MM.1S (cell line): ENCODE data around the gene ATP9A.

Experiments
- EZH2 ChIP-seq: fragments of 300-600 bp; sonication (generic); optimal IDR thresholded peaks from 2 replicates; pipeline ENCODE3; 2017; ENCODE audit warnings: low read depth, mild to moderate bottlenecking, antibody characterized with exemption, low read length, mixed read lengths
- EZH2phosphoT487 ChIP-seq: fragments of 300-600 bp; sonication (generic); IDR thresholded peaks from 2 replicates; pipeline ENCODE4 v1.6.1; 2018; ENCODE audit warnings: antibody characterized with exemption, low read length
- TF ChIP-seq, protein P1 (sequence below): fragments of 300-600 bp; sonication (generic); IDR thresholded peaks from 2 replicates; pipeline ENCODE4 v1.5.1; 2016; ENCODE audit warnings: antibody characterized with exemption, low read length, mixed read lengths

DNA sequence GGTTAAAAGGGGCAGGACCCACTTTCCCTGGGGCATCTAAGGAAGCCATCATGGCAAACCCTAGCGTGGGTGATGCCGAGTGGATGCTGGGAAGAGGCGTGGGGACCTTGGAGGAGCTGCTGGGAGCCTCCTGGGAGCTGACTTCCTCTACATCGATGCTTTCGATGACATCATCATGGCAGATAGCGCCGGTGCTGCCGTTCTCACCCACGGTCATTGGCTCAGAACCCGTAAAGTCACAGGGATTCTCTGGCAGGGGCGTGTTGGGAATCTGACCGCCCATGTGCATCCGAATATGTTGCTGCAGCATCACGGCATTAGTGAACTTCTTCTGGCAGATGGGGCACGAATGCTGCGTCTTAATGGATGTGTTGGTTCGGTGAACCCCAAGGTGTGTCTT is 22.1 kb upstream of the ATP9A start:
- TF ChIP-seq, protein P1, sequence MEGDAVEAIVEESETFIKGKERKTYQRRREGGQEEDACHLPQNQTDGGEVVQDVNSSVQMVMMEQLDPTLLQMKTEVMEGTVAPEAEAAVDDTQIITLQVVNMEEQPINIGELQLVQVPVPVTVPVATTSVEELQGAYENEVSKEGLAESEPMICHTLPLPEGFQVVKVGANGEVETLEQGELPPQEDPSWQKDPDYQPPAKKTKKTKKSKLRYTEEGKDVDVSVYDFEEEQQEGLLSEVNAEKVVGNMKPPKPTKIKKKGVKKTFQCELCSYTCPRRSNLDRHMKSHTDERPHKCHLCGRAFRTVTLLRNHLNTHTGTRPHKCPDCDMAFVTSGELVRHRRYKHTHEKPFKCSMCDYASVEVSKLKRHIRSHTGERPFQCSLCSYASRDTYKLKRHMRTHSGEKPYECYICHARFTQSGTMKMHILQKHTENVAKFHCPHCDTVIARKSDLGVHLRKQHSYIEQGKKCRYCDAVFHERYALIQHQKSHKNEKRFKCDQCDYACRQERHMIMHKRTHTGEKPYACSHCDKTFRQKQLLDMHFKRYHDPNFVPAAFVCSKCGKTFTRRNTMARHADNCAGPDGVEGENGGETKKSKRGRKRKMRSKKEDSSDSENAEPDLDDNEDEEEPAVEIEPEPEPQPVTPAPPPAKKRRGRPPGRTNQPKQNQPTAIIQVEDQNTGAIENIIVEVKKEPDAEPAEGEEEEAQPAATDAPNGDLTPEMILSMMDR: no peak
- TF ChIP-seq EZH2 (no peak), EZH2phosphoT487 (no peak)
